NCI-H1694 treated with DMSO at 0.1 percent for 48 hours (cell line): ENCODE data around the gene ADAMTSL5.
"Not testable (repeated sequence)": the region's sequence is repeated elsewhere in the genome, so short reads cannot be mapped to it uniquely, and the experiment has no call there.

Source experiments
- DNase-seq: peaks from one replicate; lab custom pipeline; 2025; lab: John Stamatoyannopoulos, UW

ADAMTSL5 gene

GRCh38 chr19:1481893-1482360 lies 30.9 kb downstream of the ADAMTSL5 start:
- DNase-seq, result no peak

GRCh38 chr19:1481224-1481892 lies 31.5 kb downstream of the ADAMTSL5 start:
- no peak for DNase-seq

GRCh38 chr19:1478934-1479707 lies 33.7 kb downstream of the ADAMTSL5 start, which contains the start of gene C19orf25:
Gene C19orf25, minus strand, starts transcription at chr19:1479215. Its CDS starts 312 bp downstream, at chr19:1478903.
- DNase-seq, result peak; percentile 85

GRCh38 chr19:1477056-1477455 lies 35.8 kb downstream of the ADAMTSL5 start:
- not testable (repeated sequence) for DNase-seq

GRCh38 chr19:1475751-1476437 lies 36.9 kb downstream of the ADAMTSL5 start:
- no peak for DNase-seq

- no peak for DNase-seq
Observed at GRCh38 chr19:1474765-1475351, 38.0 kb downstream of the ADAMTSL5 start.

GRCh38 chr19:1474011-1474764 lies 38.6 kb downstream of the ADAMTSL5 start:
- no peak for DNase-seq

GRCh38 chr19:1473085-1473851 lies 39.6 kb downstream of the ADAMTSL5 start:
- no peak for DNase-seq

GRCh38 chr19:1472231-1473084 lies 40.4 kb downstream of the ADAMTSL5 start:
- DNase-seq, result no peak

GRCh38 chr19:1471515-1472160 lies 41.2 kb downstream of the ADAMTSL5 start:
- DNase-seq, result no peak

GRCh38 chr19:1471010-1471514 lies 41.8 kb downstream of the ADAMTSL5 start:
- DNase-seq, result no peak

GRCh38 chr19:1470305-1471009 lies 42.4 kb downstream of the ADAMTSL5 start:
- DNase-seq, result peak; percentile 32

- no peak for DNase-seq
Observed at GRCh38 chr19:1470055-1470304, 42.8 kb downstream of the ADAMTSL5 start.

- no peak for DNase-seq
Observed at GRCh38 chr19:1469255-1470054, 43.4 kb downstream of the ADAMTSL5 start.

GRCh38 chr19:1468821-1469254 lies 44.0 kb downstream of the ADAMTSL5 start:
- DNase-seq, result no peak

- DNase-seq, result no peak
Observed at GRCh38 chr19:1468274-1468820, 44.5 kb downstream of the ADAMTSL5 start.

GRCh38 chr19:1467490-1468273 lies 45.1 kb downstream of the ADAMTSL5 start:
- DNase-seq, result no peak
